ENCODE data around the gene SFXN1.

Gene SFXN1

GRCh38 chr5:175535796-175536195 lies 57.4 kb downstream of the SFXN1 start:
- in situ Hi-C loops (cut with MboI; ENCODE audit: low sequenced_read_pairs) = no loop called here

GRCh38 chr5:175538576-175538975 lies 60.2 kb downstream of the SFXN1 start:
- in situ Hi-C loops (cut with MboI; ENCODE audit: low sequenced_read_pairs) = no loop called here

DNA sequence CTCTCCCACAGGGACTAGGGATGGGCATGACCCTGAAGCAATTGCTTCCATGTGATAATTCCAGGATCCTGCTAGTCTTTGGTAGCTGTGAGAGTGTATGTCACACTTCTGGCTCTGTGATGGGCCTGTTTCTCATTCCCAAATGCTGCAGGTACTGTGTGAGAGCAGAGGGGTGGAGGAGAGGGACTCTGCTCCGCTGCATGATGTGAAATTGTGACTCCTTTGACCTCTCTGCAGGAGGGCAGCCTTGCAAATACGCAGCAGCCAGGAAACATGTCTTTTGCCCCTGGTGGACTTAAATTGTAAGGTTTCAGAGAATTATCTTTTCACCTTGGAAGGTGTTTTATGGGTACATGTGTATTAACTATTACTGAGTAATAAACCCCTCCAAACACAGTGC lies 61.6 kb downstream of the SFXN1 start:
- in situ Hi-C loops (cut with MboI; ENCODE audit: low sequenced_read_pairs) = no loop called here

DNA sequence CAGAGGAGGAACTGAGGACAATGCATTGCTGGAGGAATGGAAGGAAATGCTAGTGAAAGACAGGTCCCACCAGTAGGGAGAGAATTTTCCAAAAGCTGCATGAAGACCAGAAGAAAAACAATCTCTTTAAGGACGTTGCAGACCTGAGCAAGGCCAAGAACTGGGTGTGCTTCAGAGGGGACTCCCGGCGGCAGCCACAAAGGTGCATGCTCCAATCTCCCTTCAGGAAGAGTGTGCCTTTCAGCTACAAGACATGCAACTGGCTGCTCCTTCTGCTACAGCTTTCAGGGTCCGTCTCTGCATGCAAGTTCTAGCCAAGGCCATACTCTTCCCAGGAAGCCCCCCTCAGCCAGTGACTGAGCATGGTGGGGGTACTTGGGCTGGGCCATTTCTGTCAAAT lies 62.9 kb downstream of the SFXN1 start:
- in situ Hi-C loops (cut with MboI; ENCODE audit: low sequenced_read_pairs) = no loop called here

- in situ Hi-C loops (cut with MboI; ENCODE audit: low sequenced_read_pairs) = no loop called here
Measured at GRCh38 chr5:175542232-175542965, 64.0 kb downstream of the SFXN1 start.

DNA sequence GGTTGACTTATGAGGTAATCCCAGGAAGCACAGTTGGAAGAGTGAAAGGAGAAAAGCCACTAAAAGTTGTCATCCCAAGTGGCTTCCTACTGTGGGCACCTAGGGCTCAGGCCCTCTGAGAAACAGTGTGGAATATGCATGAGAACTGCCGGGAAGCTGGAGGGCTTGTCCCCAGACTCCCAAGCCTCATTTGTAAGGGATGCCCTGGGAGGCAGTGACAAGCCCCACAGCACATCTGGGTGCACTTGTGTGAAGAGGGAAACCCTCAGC lies 64.5 kb downstream of the SFXN1 start:
- in situ Hi-C loops (cut with MboI; ENCODE audit: low sequenced_read_pairs) = no loop called here

- in situ Hi-C loops (cut with MboI; ENCODE audit: low sequenced_read_pairs) = no loop called here
Measured at GRCh38 chr5:175544108-175544511, 65.8 kb downstream of the SFXN1 start.

- in situ Hi-C loops (cut with MboI; ENCODE audit: low sequenced_read_pairs) = no loop called here
Measured at GRCh38 chr5:175544586-175544985, 66.2 kb downstream of the SFXN1 start.

- in situ Hi-C loops (cut with MboI; ENCODE audit: low sequenced_read_pairs) = no loop called here
Measured at GRCh38 chr5:175547842-175548241, 69.5 kb downstream of the SFXN1 start.

GRCh38 chr5:175548626-175549311 lies 70.4 kb downstream of the SFXN1 start:
- in situ Hi-C loops (cut with MboI; ENCODE audit: low sequenced_read_pairs) = no loop called here

DNA sequence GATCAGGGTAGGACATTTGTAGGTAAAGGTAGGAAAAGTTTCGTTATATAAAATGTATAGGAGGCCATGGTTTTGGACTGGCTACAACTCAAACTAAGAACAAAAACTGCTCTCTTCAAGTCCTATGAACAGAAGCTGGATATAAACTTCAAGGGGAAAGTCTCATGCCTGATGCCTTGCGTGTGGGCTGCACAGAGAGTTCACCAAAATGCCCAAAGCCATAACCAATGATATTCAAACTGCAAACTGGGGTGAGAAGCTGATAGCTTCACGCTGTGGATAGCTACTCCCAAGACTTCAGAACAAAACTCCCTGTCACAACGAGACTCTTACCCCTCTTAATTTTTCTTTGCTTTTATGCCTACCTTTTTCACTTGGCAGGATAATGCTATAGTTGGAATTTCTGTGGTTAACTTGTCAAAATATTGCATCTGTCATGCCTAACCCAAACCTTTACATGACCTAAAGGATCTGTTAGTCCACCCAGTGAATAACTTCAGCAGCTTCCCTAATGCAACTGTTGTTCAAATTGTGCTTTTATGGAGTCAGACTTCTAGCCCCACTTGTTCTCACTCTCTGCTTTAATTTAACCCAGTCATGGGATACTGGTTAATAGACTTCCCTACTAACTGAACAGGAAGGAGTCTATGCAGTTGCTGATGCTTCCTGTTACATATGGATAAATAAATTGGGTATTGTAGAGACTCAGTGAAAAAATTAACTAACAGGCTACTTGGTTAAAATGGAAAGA lies 71.9 kb downstream of the SFXN1 start:
- in situ Hi-C loops (cut with MboI; ENCODE audit: low sequenced_read_pairs) = no loop called here

GRCh38 chr5:175551266-175551665 lies 72.9 kb downstream of the SFXN1 start:
- in situ Hi-C loops (cut with MboI; ENCODE audit: low sequenced_read_pairs) = no loop called here

DNA sequence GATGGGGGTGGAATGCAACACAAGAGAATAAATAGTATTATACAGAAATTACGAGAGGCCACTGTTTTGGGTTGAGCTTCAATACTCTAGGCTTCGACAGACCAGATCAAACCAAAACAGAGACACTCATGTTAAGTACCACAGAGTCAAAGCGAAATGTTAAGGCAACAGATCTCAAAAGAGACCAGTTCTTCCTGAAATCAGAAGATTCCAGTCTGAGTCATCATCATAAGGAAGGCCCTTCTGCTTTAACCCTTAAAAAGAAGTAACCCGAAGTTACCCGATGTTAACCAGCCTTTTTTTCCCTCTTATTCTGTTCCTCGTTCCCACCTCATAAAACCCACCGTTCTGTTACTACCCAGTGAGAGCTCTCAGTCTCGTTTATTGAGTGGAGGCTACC lies 75.9 kb downstream of the SFXN1 start:
- in situ Hi-C loops (cut with MboI; ENCODE audit: low sequenced_read_pairs) = no loop called here

DNA sequence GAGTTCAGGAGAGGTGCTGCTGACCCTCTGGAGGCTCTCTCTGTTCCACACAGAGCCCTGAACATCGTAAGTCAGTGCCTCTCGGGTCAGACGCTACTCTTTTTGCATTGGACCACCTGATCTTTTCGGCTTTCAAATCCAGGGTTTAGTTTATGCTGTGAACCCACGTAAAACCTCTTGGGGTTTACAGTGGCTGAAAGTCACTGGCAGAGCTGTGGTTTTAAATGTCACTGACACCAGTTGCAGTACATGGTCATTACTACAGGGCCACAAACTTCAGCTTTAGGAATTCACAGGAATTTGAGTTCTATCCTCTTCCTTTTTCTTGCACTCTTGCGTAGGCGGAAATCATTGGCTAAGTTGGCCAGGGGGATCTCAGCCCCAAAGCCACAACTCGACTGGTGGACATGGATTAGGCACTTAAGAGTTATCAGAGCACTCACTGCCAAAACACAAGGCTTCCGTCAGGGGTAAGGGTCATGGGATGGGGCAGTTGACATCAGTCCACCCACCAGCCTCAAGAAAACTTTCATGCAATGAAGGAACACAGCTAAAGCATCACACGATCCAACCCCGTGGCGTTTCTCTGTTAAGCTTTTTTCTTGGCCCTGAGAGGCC lies 76.9 kb downstream of the SFXN1 start:
- in situ Hi-C loops (cut with MboI; ENCODE audit: low sequenced_read_pairs) = no loop called here

DNA sequence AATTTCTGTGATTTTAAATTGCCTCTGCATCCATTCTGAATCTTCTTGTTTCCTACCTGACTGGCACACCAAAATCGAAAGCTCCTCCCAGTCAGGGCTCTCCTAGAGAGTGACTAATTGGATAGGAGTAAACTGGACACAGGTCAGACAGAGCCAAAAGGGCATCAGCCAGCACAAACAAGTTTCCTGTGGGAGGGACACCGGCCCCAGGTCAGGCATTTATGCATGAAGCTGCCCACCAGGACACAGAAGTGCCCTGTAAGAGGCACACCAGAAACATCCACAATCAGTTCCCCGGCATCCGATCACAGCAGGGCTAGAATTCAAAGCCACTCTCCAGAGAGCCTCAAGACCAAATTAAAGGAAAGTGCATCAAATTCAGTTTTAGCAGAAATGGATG lies 78.4 kb downstream of the SFXN1 start:
- in situ Hi-C loops (cut with MboI; ENCODE audit: low sequenced_read_pairs) = no loop called here

DNA sequence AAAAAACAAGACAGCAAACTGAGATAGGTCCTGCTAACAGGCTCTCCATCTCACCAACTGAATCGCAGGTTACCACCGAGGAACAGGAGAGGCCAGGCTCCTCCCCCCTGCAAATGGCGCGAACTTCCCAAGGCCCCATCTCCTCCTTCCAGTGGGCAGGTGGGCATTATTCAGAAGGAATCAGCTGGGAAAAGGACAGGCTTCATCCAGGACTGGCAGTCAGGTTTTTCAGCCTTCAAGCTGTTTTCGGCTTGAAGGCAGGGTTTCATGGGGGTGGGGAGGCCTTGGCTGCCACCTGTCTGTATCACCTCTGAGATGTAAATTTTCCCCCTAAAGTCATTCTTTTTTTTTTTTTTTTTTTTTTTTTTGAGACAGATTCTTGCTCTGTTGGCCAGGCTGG lies 79.4 kb downstream of the SFXN1 start:
- in situ Hi-C loops (cut with MboI; ENCODE audit: low sequenced_read_pairs) = no loop called here

DNA sequence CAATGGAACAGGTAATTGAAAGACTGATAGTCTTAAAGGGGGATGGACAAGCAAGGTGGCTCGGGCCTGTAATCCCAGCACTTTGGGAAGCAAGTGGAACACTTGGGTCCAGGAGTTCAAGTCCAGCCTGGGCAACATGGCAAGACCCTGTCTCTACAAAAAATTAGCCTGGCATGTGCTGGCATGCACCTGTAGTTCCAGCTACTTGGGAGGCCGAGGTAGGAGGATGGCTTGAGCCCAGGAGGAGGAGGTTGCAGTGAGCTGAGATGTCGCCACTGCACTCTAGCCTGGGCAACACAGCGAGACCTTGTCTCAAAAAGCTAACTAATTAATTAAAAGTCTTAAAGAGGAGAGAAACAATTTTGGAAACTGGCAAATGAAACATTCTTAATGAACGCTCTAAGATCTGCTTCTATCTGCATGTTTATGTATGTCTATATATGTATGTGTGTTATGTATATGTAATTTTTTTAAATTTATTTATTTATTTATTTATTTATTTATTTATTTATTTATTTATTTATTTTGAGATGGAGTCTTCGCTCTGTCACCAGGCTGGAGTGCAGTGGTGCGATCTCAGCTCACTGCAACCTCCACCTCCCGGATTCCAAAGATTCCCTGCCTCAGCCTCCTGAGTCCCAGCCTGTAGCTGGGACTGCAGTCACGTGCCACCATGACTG lies 80.6 kb downstream of the SFXN1 start:
- in situ Hi-C loops (cut with MboI; ENCODE audit: low sequenced_read_pairs) = no loop called here

- in situ Hi-C loops (cut with MboI; ENCODE audit: low sequenced_read_pairs) = no loop called here
Measured at GRCh38 chr5:175560011-175560410, 81.7 kb downstream of the SFXN1 start.

- in situ Hi-C loops (cut with MboI; ENCODE audit: low sequenced_read_pairs) = no loop called here
Measured at GRCh38 chr5:175561085-175561484, 82.7 kb downstream of the SFXN1 start.

DNA sequence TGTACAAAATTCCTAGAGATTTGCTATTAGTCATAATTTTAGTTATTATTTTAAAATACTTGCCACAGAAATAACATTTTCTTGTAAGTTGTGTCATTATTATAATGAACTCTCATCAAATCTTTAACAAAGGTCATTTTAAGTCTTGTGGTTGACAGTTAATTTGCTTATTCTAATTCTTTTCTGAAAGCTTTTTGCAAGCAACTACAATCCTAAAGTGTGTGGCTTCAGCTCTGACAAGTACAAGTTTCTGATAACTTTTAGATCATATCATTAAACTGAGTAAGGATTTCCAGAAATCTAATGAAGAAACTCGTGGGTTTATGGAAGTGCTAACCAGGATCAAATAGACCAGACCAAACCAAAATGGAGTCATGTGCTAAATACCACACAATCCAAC lies 86.4 kb downstream of the SFXN1 start:
- in situ Hi-C loops (cut with MboI; ENCODE audit: low sequenced_read_pairs) = no loop called here

DNA sequence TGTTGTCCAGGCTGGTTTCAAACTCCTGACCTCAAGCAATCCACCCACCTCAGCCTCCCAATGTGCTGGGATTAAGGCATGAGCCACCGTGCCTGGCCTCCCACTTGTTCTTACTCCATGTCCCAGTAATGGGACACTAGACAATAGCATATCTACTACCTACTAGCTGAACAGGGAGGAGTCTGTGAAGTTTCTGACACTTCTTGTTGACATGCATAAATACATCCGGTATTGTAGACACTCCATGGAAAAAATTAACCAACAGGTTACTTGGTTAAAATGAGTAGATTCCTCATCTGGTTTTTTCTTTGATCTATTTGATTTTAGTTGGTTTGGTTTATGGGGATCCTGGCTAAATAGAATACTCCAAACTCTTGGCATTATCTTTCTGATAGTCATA lies 88.3 kb downstream of the SFXN1 start:
- in situ Hi-C loops (cut with MboI; ENCODE audit: low sequenced_read_pairs) = no loop called here
